Gastrocnemius medialis (tissue), 4 donors: Measurements from ENCODE around the gene PPIL4. TPM values are rescaled to one million over a fixed set of nuclear protein-coding genes. Genes with fewer than 3 reads are reported as not detected.

Source experiments
- ATAC-seq, 2 donors: fragments of 150-250 bp; one replicate each; pipeline ENCODE4 v1.9.1; 2016
- DNase-seq, 2 donors: peaks; one replicate each; pipeline ENCODE4 v3.0.0-alpha.2; 2019
- H3K27ac ChIP-seq, 4 donors: fragments of 200-600 bp; sonication (generic); 1 replicate in 1 of 4; 2 replicates in 3 of 4; pipeline ENCODE4 v1.5.1; 2016 to 2018; ENCODE audit warnings: mild to moderate bottlenecking in 2 of 4, moderate library complexity in 1 of 4
- H3K27me3 ChIP-seq, 3 donors: fragments of 200-600 bp; sonication (generic) in 2 of 3; 1 replicate in 1 of 3; 2 replicates in 2 of 3; pipeline versions ENCODE4 v1.5.1 to v1.6.0; 2016 to 2019; ENCODE audit warnings: mild to moderate bottlenecking in 1 of 3, moderate library complexity in 1 of 3
- H3K36me3 ChIP-seq, 2 donors: fragments of 200-600 bp; sonication (generic) in 1 of 2; one replicate each; pipeline ENCODE4 v1.5.1; 2017 to 2018
- H3K4me1 ChIP-seq, 2 donors: fragments of 200-600 bp; sonication (generic) in 1 of 2; one replicate each; pipeline ENCODE4 v1.5.1; 2016 to 2017; ENCODE audit warnings: mild to moderate bottlenecking in 2 of 2
- H3K4me3 ChIP-seq, 4 donors: fragments of 200-600 bp; sonication (generic) in 3 of 4; 1 replicate in 1 of 4; 2 replicates in 3 of 4; pipeline ENCODE4 v1.5.1; 2016 to 2019; ENCODE audit warnings: mild to moderate bottlenecking in 2 of 4
- H3K9me3 ChIP-seq, 3 donors: fragments of 200-600 bp; sonication (generic) in 2 of 3; 1 replicate in 1 of 3; 2 replicates in 2 of 3; pipeline ENCODE4 v1.5.1; 2016 to 2019
- CTCF ChIP-seq, 5 experiments: fragments of 450-650 bp in 3 of 5; fragments of 200-600 bp in 2 of 5; sonication (generic) in 2 of 5; IDR thresholded peaks in 4 of 5; conservative IDR thresholded peaks in 1 of 5; 1 replicate in 4 of 5; 2 replicates in 1 of 5; pipeline ENCODE4 v1.5.1; 2016 to 2019; ENCODE audit warnings: antibody characterized with exemption in 5 of 5, mild to moderate bottlenecking in 3 of 5, moderate library complexity in 3 of 5
- POLR2A ChIP-seq, 2 donors: fragments of 450-650 bp; IDR thresholded peaks; one replicate each; pipeline ENCODE4 v1.6.1; 2017; ENCODE audit warnings: antibody characterized with exemption in 2 of 2, mild to moderate bottlenecking in 2 of 2, moderate library complexity in 2 of 2
- in situ Hi-C, 4 donors: fragments of 200-750 bp; cut with MboI; loops; one replicate each; pipeline versions ENCODE4 v1.15.0 to v1.8.0; 2017; ENCODE audit warnings: low sequenced_read_pairs in 4 of 4
- intact Hi-C: fragments of 100-400 bp; cut with DNase I; formaldehyde crosslinking; loops from one replicate; pipeline ENCODE4 v1.15.1; 2023; ENCODE audit warnings: low total_unique reads
- total RNA-seq, 4 donors: library from RNA; depleted of rRNA; stranded (reverse); fragments of >200 nt; gene quantifications; one replicate each; pipeline versions ENCODE4 v1.1.0 to v1.2.3, GENCODE V29; 2016

The PPIL4 gene
- total RNA-seq, 4 donors from 2014 or later: 14.9 to 26.2 (median 18.5) TPM

GRCh38 chr6:149487316-149487715 is 58.5 kb downstream of the PPIL4 start:
- H3K36me3 ChIP-seq: no peaks in the 10 kb centered on the region
- ATAC-seq (no peak), DNase-seq (no peak)
- in situ Hi-C loops (no loop called here), intact Hi-C loops (no loop called here)
- no peak overlapping the region for H3K4me3 ChIP-seq
- no peaks in the 10 kb centered on the region for H3K9me3 ChIP-seq
- TF ChIP-seq CTCF (IDR thresholded peaks at IDR 0.05 in 4 of 5, conservative IDR thresholded peaks at IDR 0.05 in 1 of 5) (no peak), POLR2A (IDR thresholded peaks at IDR 0.05) (no peak)
- no peak overlapping the region for H3K27ac ChIP-seq
- peaks cover 18 to 23% of the 10 kb centered on the region in 2 donors for H3K4me1 ChIP-seq
- no peaks in the 10 kb centered on the region for H3K27me3 ChIP-seq

GRCh38 chr6:149484733-149485700 is 60.8 kb downstream of the PPIL4 start, which contains the start of gene ZC3H12D:
Gene ZC3H12D (minus strand): TSS chr6:149485014. CDS start chr6:149474543, 10,471 bp downstream.
- intact Hi-C loops: no loop called here
- Histone ChIP-seq H3K27me3 (no peaks in the 10 kb centered on the region), H3K27ac (peak within 1 kb of the TSS; percentile 37 to 77 (median 72)), H3K36me3 (no peaks in the 10 kb centered on the region), H3K4me1 (peaks cover 18 to 26% of the 10 kb centered on the region in 2 donors), H3K4me3 (peak within 1 kb of the TSS in 2 of 4 donors; percentile 5 to 8), H3K9me3 (no peaks in the 10 kb centered on the region)
- peak; percentile 49 to 72 for DNase-seq
- in situ Hi-C loops: no loop called here
- ATAC-seq: peak; percentile 59 to 69
- no peak for TF ChIP-seq POLR2A (IDR thresholded peaks at IDR 0.05)
- TF ChIP-seq CTCF (IDR thresholded peaks at IDR 0.05 in 4 of 5, conservative IDR thresholded peaks at IDR 0.05 in 1 of 5): peak in 3 of 5 experiments; percentile 13 to 39 (median 25)

GRCh38 chr6:149483849-149484655 is 61.8 kb downstream of the PPIL4 start:
- Histone ChIP-seq H3K4me3 (peak overlapping the region in 2 of 4 donors; percentile 5 to 8), H3K4me1 (peaks cover 18 to 26% of the 10 kb centered on the region in 2 donors), H3K36me3 (no peaks in the 10 kb centered on the region), H3K27me3 (no peaks in the 10 kb centered on the region), H3K9me3 (no peaks in the 10 kb centered on the region), H3K27ac (peak overlapping the region; percentile 37 to 77 (median 72))
- TF ChIP-seq CTCF (IDR thresholded peaks at IDR 0.05 in 4 of 5, conservative IDR thresholded peaks at IDR 0.05 in 1 of 5) (no peak), POLR2A (IDR thresholded peaks at IDR 0.05) (no peak)
- intact Hi-C loops (no loop called here), in situ Hi-C loops (no loop called here)
- DNase-seq (no peak), ATAC-seq (no peak)

GRCh38 chr6:149483334-149483725 is 62.5 kb downstream of the PPIL4 start:
- in situ Hi-C loops (no loop called here), intact Hi-C loops (no loop called here)
- no peaks in the 10 kb centered on the region for H3K27me3 ChIP-seq
- peaks cover 18 to 26% of the 10 kb centered on the region in 2 donors for H3K4me1 ChIP-seq
- H3K27ac ChIP-seq: peak overlapping the region; percentile 66 to 77 (median 72)
- H3K4me3 ChIP-seq: no peak overlapping the region
- no peak for ATAC-seq
- no peak for DNase-seq
- no peaks in the 10 kb centered on the region for H3K9me3 ChIP-seq
- H3K36me3 ChIP-seq: no peaks in the 10 kb centered on the region
- TF ChIP-seq CTCF (IDR thresholded peaks at IDR 0.05 in 4 of 5, conservative IDR thresholded peaks at IDR 0.05 in 1 of 5): no peak
- TF ChIP-seq POLR2A (IDR thresholded peaks at IDR 0.05): no peak
